Liver (tissue), 9 donors: Measurements from ENCODE around the gene ALOX15. TPM values are rescaled to one million over a fixed set of nuclear protein-coding genes. Genes with fewer than 3 reads are reported as not detected.
"Not testable (repeated sequence)": the region's sequence is repeated elsewhere in the genome, so short reads cannot be mapped to it uniquely, and the experiment has no call there.

ENCODE experiments used
- DNase-seq: peaks from one replicate; pipeline ENCODE4 v3.0.0-alpha.2; 2017; ENCODE audit warnings: low spot score
- H3K27ac ChIP-seq, 2 donors: one replicate each; pipeline ENCODE4 v1.7.0; 2013; ENCODE audit warnings: inconsistent platforms in 2 of 2, low read length in 2 of 2, control low read depth in 1 of 2, low read depth in 1 of 2, mild to moderate bottlenecking in 1 of 2
- H3K27me3 ChIP-seq, 4 donors: one replicate each; pipeline versions ENCODE4 v1.6.1 to v1.7.0; 2013; ENCODE audit warnings: low read length in 3 of 4, inconsistent platforms in 1 of 4, mild to moderate bottlenecking in 1 of 4, moderate library complexity in 1 of 4; ENCODE audit not compliant: control insufficient read depth in 4 of 4, insufficient read depth in 4 of 4
- H3K36me3 ChIP-seq, 4 donors: one replicate each; pipeline versions ENCODE4 v1.6.1 to v1.7.0; 2013; ENCODE audit warnings: low read length in 3 of 4, mild to moderate bottlenecking in 3 of 4, low read depth in 1 of 4, moderate library complexity in 1 of 4; ENCODE audit not compliant: control insufficient read depth in 4 of 4, insufficient read depth in 3 of 4
- H3K4me1 ChIP-seq, 4 donors: one replicate each; pipeline versions ENCODE4 v1.6.1 to v1.7.0; 2013; ENCODE audit warnings: low read length in 3 of 4, mild to moderate bottlenecking in 3 of 4, moderate library complexity in 1 of 4; ENCODE audit not compliant: control insufficient read depth in 4 of 4, insufficient read depth in 4 of 4
- H3K4me3 ChIP-seq, 3 donors: one replicate each; pipeline versions ENCODE4 v1.6.1 to v1.7.0; 2013; ENCODE audit warnings: low read length in 3 of 3, control low read depth in 1 of 3, low read depth in 1 of 3, mild to moderate bottlenecking in 1 of 3
- H3K9ac ChIP-seq, 2 donors: one replicate each; pipeline ENCODE4 v1.7.0; 2013; ENCODE audit warnings: low read length in 2 of 2, mild to moderate bottlenecking in 2 of 2, moderate library complexity in 2 of 2, control low read depth in 1 of 2, low read depth in 1 of 2
- H3K9me3 ChIP-seq, 4 donors: one replicate each; pipeline versions ENCODE4 v1.6.1 to v1.7.0; 2013; ENCODE audit warnings: low read length in 3 of 4; ENCODE audit not compliant: control insufficient read depth in 4 of 4
- EGR1 ChIP-seq, 2 donors: IDR thresholded peaks; 2 replicates each; pipeline ENCODE4 v1.6.1; 2016 to 2018; ENCODE audit warnings: antibody characterized with exemption in 2 of 2, low read depth in 2 of 2
- FOXA1 ChIP-seq: IDR thresholded peaks from 2 replicates; pipeline ENCODE4 v1.6.1; 2016; ENCODE audit warnings: antibody characterized with exemption
- GABPA ChIP-seq, 2 donors: IDR thresholded peaks in 1 of 2; conservative IDR thresholded peaks in 1 of 2; 2 replicates each; pipeline ENCODE4 v1.6.1; 2016; ENCODE audit warnings: antibody characterized with exemption in 2 of 2, mild to moderate bottlenecking in 1 of 2, moderate library complexity in 1 of 2
- HNF4A ChIP-seq, 2 donors: conservative IDR thresholded peaks; 2 replicates each; pipeline ENCODE4 v1.6.1; 2016; ENCODE audit warnings: antibody characterized with exemption in 2 of 2, mild to moderate bottlenecking in 2 of 2
- NR2F2 ChIP-seq: IDR thresholded peaks from 2 replicates; pipeline ENCODE4 v1.6.1; 2016; ENCODE audit warnings: antibody characterized with exemption
- RXRA ChIP-seq, 2 donors: IDR thresholded peaks; 2 replicates each; pipeline ENCODE4 v1.6.1; 2017 to 2018; ENCODE audit warnings: antibody characterized with exemption in 2 of 2, mild to moderate bottlenecking in 1 of 2
- SP1 ChIP-seq: IDR thresholded peaks from 2 replicates; pipeline ENCODE4 v1.6.1; 2018; ENCODE audit warnings: antibody characterized with exemption, mild to moderate bottlenecking
- TAF1 ChIP-seq: conservative IDR thresholded peaks from 2 replicates; pipeline ENCODE4 v1.6.1; 2016; ENCODE audit warnings: antibody characterized with exemption, mild to moderate bottlenecking
- WGBS: extraction: QIAGEN DNeasy Blood & Tissue Kit; methylation state at CpG from one replicate; pipeline ENCODE4 v1.1.7; 2013; 5-methylcytosine and 5-hydroxymethylcytosine counted together
- polyA plus RNA-seq, 2 donors: library from polyadenylated mRNA; stranded (reverse) in 1 of 2; unstranded in 1 of 2; fragments of 200-250 nt in 1 of 2; fragments of >200 nt in 1 of 2; fragmentation: Nextera tagmentation in 1 of 2; extraction: Ambion mirVana in 1 of 2; gene quantifications; one replicate each; pipeline versions ENCODE4 v1.2.1 to v1.2.3, GENCODE V29; 2013 to 2015
- total RNA-seq, 2 donors: library from RNA; depleted of rRNA; stranded (reverse); fragments of >200 nt; gene quantifications; one replicate each; pipeline ENCODE4 v1.2.3, GENCODE V29; 2014
- TF ChIP-seq, protein P1 (sequence below): fragments of 150-350 bp; IDR thresholded peaks from 2 replicates; pipeline ENCODE4 v1.5.1; 2017; ENCODE audit warnings: improper control_type of control experiment, low read depth, low read length; ENCODE audit not compliant: missing input control
- TF ChIP-seq, protein P2 (sequence below): IDR thresholded peaks from 2 replicates; pipeline ENCODE4 v1.6.1; 2016; ENCODE audit warnings: antibody characterized with exemption
- TF ChIP-seq, protein P3 (sequence below): IDR thresholded peaks from 2 replicates; pipeline ENCODE4 v1.6.1; 2016; ENCODE audit warnings: antibody characterized with exemption
- donor health status: healthy.
- donor health status: healthy.
- donor health status: healthy.
- donor health status: healthy.
- donor health status: healthy.

The ALOX15 gene
- total and polyA plus RNA-seq, 4 donors, result 0.03 to 1.7 TPM; not detected in 2

DNA sequence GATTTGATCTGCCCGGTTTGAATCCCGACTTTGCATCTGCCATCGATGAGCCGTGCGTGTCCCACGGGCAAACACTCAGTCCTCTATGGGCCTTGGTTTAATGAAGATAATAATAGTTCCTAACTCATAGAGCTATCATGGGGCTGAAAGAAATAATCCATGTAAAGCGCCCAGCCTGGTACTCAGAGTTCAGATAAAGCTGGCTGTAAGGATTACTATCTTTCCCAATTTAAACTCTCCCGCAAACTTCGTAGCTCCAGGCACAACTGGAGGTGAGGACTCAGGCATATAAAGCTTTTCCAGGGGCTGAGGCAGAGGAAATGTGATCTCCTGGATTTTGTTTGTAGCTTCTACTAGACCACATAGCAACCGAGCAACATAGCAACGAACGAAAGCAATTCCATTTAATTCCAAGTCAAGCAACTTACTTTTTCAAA lies 16.3 kb downstream of the ALOX15 start:
- no peak for DNase-seq
- Histone ChIP-seq H3K27ac (no peak overlapping the region), H3K36me3 (no peaks in the 10 kb centered on the region), H3K27me3 (no peaks in the 10 kb centered on the region), H3K4me3 (no peak overlapping the region), H3K4me1 (no peaks in the 10 kb centered on the region), H3K9me3 (no peaks in the 10 kb centered on the region), H3K9ac (no peak overlapping the region)
- no peak for TF ChIP-seq FOXA1
- TF ChIP-seq, protein P1, sequence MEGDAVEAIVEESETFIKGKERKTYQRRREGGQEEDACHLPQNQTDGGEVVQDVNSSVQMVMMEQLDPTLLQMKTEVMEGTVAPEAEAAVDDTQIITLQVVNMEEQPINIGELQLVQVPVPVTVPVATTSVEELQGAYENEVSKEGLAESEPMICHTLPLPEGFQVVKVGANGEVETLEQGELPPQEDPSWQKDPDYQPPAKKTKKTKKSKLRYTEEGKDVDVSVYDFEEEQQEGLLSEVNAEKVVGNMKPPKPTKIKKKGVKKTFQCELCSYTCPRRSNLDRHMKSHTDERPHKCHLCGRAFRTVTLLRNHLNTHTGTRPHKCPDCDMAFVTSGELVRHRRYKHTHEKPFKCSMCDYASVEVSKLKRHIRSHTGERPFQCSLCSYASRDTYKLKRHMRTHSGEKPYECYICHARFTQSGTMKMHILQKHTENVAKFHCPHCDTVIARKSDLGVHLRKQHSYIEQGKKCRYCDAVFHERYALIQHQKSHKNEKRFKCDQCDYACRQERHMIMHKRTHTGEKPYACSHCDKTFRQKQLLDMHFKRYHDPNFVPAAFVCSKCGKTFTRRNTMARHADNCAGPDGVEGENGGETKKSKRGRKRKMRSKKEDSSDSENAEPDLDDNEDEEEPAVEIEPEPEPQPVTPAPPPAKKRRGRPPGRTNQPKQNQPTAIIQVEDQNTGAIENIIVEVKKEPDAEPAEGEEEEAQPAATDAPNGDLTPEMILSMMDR, result no peak
- TF ChIP-seq HNF4A (conservative IDR thresholded peaks at IDR 0.05), result no peak
- TF ChIP-seq NR2F2, result no peak
- TF ChIP-seq TAF1, result no peak
- TF ChIP-seq RXRA (IDR thresholded peaks at IDR 0.05), result no peak
- TF ChIP-seq EGR1 (IDR thresholded peaks at IDR 0.05; ENCODE audit: low read depth in 2 of 2), result no peak
- TF ChIP-seq SP1, result no peak
- TF ChIP-seq, protein P2, sequence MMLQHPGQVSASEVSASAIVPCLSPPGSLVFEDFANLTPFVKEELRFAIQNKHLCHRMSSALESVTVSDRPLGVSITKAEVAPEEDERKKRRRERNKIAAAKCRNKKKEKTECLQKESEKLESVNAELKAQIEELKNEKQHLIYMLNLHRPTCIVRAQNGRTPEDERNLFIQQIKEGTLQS, result no peak
- WGBS, result 88% methylated on average over 12 of the region's 12 CpGs

DNA sequence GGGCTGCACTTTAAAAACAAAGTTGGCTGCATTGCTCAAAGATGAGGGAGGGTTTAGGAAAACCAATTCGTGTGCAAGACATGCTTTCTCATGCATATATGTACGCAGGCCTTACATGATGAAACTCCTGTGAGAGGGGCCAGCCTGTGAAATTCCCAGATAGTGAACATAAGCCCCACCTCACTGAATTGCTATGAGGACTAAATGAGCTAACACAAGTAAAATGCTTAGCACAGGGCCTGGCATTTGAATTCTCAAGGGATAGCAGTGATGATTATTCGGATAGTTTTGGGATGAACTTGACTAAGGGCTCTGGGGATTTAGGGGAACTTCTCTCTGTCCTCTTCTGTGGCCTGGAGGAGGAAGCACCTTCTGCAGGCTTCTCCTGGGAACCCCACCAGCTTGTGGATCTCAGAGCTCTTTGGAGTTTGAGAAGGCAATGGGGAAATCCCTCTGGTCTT lies 17.0 kb downstream of the ALOX15 start:
- not testable (repeated sequence) for H3K27ac ChIP-seq, DNase-seq, H3K36me3 ChIP-seq, H3K4me1 ChIP-seq, H3K4me3 ChIP-seq, H3K9ac ChIP-seq, H3K9me3 ChIP-seq, H3K27me3 ChIP-seq
- 56% methylated on average over 3 of the region's 3 CpGs for WGBS

DNA sequence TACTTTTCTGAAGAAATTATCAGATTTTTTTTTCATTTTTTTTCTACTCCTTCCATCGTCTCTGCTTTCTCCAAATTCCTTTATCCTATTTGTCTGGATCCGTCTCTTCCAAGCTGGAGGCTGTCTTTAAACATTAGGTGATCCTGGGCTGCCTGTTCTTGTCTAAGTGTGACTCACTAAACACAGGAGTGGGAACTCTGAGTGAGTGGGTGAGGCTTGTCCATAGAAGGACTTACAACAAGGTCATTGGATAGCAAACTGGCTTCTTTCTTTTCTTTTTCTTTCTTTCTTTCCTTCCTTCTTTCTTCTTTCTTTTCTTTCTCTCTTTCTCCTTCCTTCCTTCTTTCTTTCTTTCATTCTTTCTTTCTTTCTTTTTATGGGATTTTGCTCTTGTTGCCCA lies 18.2 kb downstream of the ALOX15 start:
- TF ChIP-seq, protein P3, sequence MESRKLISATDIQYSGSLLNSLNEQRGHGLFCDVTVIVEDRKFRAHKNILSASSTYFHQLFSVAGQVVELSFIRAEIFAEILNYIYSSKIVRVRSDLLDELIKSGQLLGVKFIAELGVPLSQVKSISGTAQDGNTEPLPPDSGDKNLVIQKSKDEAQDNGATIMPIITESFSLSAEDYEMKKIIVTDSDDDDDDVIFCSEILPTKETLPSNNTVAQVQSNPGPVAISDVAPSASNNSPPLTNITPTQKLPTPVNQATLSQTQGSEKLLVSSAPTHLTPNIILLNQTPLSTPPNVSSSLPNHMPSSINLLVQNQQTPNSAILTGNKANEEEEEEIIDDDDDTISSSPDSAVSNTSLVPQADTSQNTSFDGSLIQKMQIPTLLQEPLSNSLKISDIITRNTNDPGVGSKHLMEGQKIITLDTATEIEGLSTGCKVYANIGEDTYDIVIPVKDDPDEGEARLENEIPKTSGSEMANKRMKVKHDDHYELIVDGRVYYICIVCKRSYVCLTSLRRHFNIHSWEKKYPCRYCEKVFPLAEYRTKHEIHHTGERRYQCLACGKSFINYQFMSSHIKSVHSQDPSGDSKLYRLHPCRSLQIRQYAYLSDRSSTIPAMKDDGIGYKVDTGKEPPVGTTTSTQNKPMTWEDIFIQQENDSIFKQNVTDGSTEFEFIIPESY, result no peak
- no peak for TF ChIP-seq GABPA (IDR thresholded peaks at IDR 0.05 in 1 of 2, conservative IDR thresholded peaks at IDR 0.05 in 1 of 2)
- 81% methylated on average over 2 of the region's 2 CpGs for WGBS
- H3K9me3 ChIP-seq, result no peaks in the 10 kb centered on the region

More for the DNA sequence above, 18.2 kb downstream of the ALOX15 start:
- Histone ChIP-seq H3K4me3 (no peak overlapping the region), H3K27me3 (no peaks in the 10 kb centered on the region), H3K4me1 (no peaks in the 10 kb centered on the region), H3K36me3 (no peaks in the 10 kb centered on the region), H3K27ac (no peak overlapping the region), H3K9ac (no peak overlapping the region)
- DNase-seq, result no peak
